K562 (cell line): ENCODE results near the gene BICD1.

ENCODE experiments used
- ARNT ChIP-seq, 2 experiments: fragments of 450-650 bp; IDR thresholded peaks; 2 replicates each; pipeline ENCODE4 v1.6.1; 2016; ENCODE audit warnings: mild to moderate bottlenecking in 1 of 2
- CREB1 ChIP-seq, 2 experiments: sonication (generic) in 1 of 2; formaldehyde crosslinking in 1 of 2; IDR thresholded peaks; 2 replicates each; pipeline versions ENCODE4 v1.6.1 to v1.8.0; 2012 to 2022; ENCODE audit warnings: inconsistent platforms in 1 of 2, mild to moderate bottlenecking in 1 of 2, missing genetic modification reagents in 1 of 2, moderate library complexity in 1 of 2
- CTCF ChIP-seq, 3 experiments: IDR thresholded peaks in 2 of 3; conservative IDR thresholded peaks in 1 of 3; 2 replicates each; pipeline ENCODE4 v1.5.1; 2011 to 2012; ENCODE audit warnings: low read length in 3 of 3, mild to moderate bottlenecking in 3 of 3, control low read depth in 2 of 3, improper control_type of control experiment in 1 of 3, inconsistent platforms in 1 of 3, low read depth in 1 of 3, mixed read lengths in 1 of 3, moderate library complexity in 1 of 3; ENCODE audit not compliant: insufficient read depth in 2 of 3
- RREB1 ChIP-seq: fragments of 250-450 bp; sonication (Bioruptor Pico); IDR thresholded peaks from 2 replicates; pipeline ENCODE4 v1.4.0; 2020

GRCh38 chr12:32367381-32367780, 260.7 kb downstream of the BICD1 start:
- TF ChIP-seq CTCF (IDR thresholded peaks at IDR 0.05 in 2 of 3, conservative IDR thresholded peaks at IDR 0.05 in 1 of 3; ENCODE audit: insufficient read depth in 2 of 3, low read depth in 1 of 3, low read length in 3 of 3) (no peak), CREB1 (IDR thresholded peaks at IDR 0.05) (no peak), CREB1 (CRISPR knock-in tag; IDR thresholded peaks at IDR 0.05) (no peak), ARNT (IDR thresholded peaks at IDR 0.05) (no peak), RREB1 (no peak)
